ENCODE data around the gene PTBP1.
"Not testable (repeated sequence)": the region's sequence is repeated elsewhere in the genome, so short reads cannot be mapped to it uniquely, and the experiment has no call there.

PTBP1 gene

GRCh38 chr19:815775-816499, 18.7 kb downstream of the PTBP1 start:
- TF ChIP-seq, protein P1, sequence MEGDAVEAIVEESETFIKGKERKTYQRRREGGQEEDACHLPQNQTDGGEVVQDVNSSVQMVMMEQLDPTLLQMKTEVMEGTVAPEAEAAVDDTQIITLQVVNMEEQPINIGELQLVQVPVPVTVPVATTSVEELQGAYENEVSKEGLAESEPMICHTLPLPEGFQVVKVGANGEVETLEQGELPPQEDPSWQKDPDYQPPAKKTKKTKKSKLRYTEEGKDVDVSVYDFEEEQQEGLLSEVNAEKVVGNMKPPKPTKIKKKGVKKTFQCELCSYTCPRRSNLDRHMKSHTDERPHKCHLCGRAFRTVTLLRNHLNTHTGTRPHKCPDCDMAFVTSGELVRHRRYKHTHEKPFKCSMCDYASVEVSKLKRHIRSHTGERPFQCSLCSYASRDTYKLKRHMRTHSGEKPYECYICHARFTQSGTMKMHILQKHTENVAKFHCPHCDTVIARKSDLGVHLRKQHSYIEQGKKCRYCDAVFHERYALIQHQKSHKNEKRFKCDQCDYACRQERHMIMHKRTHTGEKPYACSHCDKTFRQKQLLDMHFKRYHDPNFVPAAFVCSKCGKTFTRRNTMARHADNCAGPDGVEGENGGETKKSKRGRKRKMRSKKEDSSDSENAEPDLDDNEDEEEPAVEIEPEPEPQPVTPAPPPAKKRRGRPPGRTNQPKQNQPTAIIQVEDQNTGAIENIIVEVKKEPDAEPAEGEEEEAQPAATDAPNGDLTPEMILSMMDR (IDR thresholded peaks at IDR 0.05; ENCODE audit: control extremely low read depth, extremely low read depth, low read depth, missing control alignments), result no peak
- CTCF ChIA-PET, result no interaction called here
- no peak for DNase-seq (ENCODE audit: extremely low spot score)
- POLR2A ChIA-PET, result interaction anchor here (1.6 kb wide), 1 partner anchor 18 kb away, joined by 3 read pairs; no protein-coding TSS in a partner anchor

GRCh38 chr19:816500-816857, 19.2 kb downstream of the PTBP1 start:
- no peak for DNase-seq (ENCODE audit: extremely low spot score)
- TF ChIP-seq, protein P1 (IDR thresholded peaks at IDR 0.05; ENCODE audit: control extremely low read depth, extremely low read depth, low read depth, missing control alignments), result no peak
- ChIA-PET POLR2A (no interaction called here), CTCF (no interaction called here)

GRCh38 chr19:820212-820611, 23.0 kb downstream of the PTBP1 start:
- POLR2A ChIA-PET, result interaction anchor here (1.3 kb wide), 1 partner anchor 10 kb away, joined by 3 read pairs; no protein-coding TSS in a partner anchor
- CTCF ChIA-PET, result not testable (repeated sequence)

DNA sequence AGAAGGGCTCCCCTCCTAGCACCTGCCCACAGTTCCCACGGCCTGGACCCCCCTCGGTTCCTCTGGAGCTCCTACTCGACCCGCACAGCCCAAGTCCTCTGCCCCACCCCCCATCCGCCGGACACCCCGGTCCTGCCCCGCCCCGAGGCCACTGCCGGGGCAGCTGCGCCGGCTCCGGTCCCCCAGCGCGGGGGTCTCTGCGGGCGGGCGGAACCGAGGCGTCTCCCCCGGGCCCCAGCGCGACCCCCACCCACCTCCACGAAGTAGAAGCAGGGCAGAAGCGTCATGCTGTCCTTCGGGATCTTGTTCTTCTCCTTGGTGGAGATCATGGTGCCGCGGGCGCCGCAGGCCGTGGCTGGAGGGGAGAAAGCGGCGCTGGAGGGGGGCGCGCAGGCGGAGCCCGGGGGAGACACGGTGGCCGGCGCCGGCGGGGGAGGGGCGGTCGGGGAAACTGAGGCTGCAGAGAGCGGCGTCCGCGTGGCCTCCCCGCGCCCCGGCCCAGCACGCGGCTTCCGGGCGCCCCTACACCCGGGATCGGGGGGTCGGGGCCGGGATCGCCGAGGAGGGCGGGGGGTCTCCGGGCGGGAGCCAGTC, 24.1 kb downstream of the PTBP1 start:
- POLR2A ChIA-PET, result interaction anchor here (0.6 kb wide), 1 partner anchor 121 kb away, joined by 3 read pairs; no protein-coding TSS in a partner anchor

More at GRCh38 chr19:820212-820611, 23.0 kb downstream of the PTBP1 start:
- DNase-seq (ENCODE audit: extremely low spot score), result not testable (repeated sequence)

GRCh38 chr19:821825-822503, 24.7 kb downstream of the PTBP1 start, which contains the start of gene PLPPR3:
PLPPR3 (minus strand) TSS chr19:821955; CDS start chr19:821559, 396 bp downstream.
- POLR2A ChIA-PET, result no interaction called here
- TF ChIP-seq, protein P1 (IDR thresholded peaks at IDR 0.05; ENCODE audit: control extremely low read depth, extremely low read depth, low read depth, missing control alignments), result no peak
- DNase-seq (ENCODE audit: extremely low spot score), result no peak
- CTCF ChIA-PET, result no interaction called here

More for the DNA sequence above, 24.1 kb downstream of the PTBP1 start:
- TF ChIP-seq, protein P1 (IDR thresholded peaks at IDR 0.05; ENCODE audit: control extremely low read depth, extremely low read depth, low read depth, missing control alignments), result no peak
- CTCF ChIA-PET, result no interaction called here
- no peak for DNase-seq (ENCODE audit: extremely low spot score)

GRCh38 chr19:823565-824121, 26.4 kb downstream of the PTBP1 start:
- CTCF ChIA-PET, result no interaction called here
- TF ChIP-seq, protein P1 (IDR thresholded peaks at IDR 0.05; ENCODE audit: control extremely low read depth, extremely low read depth, low read depth, missing control alignments), result no peak
- POLR2A ChIA-PET, result no interaction called here
- no peak for DNase-seq (ENCODE audit: extremely low spot score)
